Left ventricle myocardium inferior (tissue), 1 donor: ENCODE results near the gene SCRG1. TPM values are rescaled to one million over a fixed set of nuclear protein-coding genes. Genes with fewer than 3 reads are reported as not detected.

Source experiments
- DNase-seq: peaks from one replicate; pipeline ENCODE4 v3.0.0-alpha.2; 2020
- H3K27ac ChIP-seq: fragments of 200-600 bp; replicated peaks from 2 replicates; pipeline ENCODE4 v1.8.0; 2021
- H3K27me3 ChIP-seq: fragments of 200-600 bp; 2 replicates; pipeline ENCODE4 v1.8.0; 2021; ENCODE audit warnings: low read depth
- H3K36me3 ChIP-seq: fragments of 200-600 bp; 2 replicates; pipeline ENCODE4 v1.8.0; 2021
- H3K4me1 ChIP-seq: fragments of 200-600 bp; 2 replicates; pipeline ENCODE4 v1.8.0; 2021
- H3K4me3 ChIP-seq: fragments of 200-600 bp; 2 replicates; pipeline ENCODE4 v1.8.0; 2021; ENCODE audit warnings: mild to moderate bottlenecking, moderate library complexity
- H3K9me3 ChIP-seq: fragments of 200-600 bp; replicated peaks from 2 replicates; pipeline ENCODE4 v1.8.0; 2021
- intact Hi-C: fragments of 100-400 bp; cut with micrococcal nuclease; formaldehyde crosslinking; loops from one replicate; pipeline ENCODE4 v1.11.0; 2022
- long read RNA-seq: library from polyadenylated mRNA; unstranded; transcript quantifications from one replicate; pipeline ENCODE4 v2.0.0, GENCODE V29; 2021
- total RNA-seq: library from RNA; stranded (reverse); fragmentation: NEBNext Ultra II Directional; extraction: Animal tissue kit (Norgen Biotek cat#: 25700); gene quantifications from one replicate; pipeline ENCODE4 v1.2.1, GENCODE V29; 2021
- TF ChIP-seq, protein P1 (sequence below): fragments of 200-600 bp; IDR thresholded peaks from 2 replicates; pipeline ENCODE4 v1.8.0; 2021; ENCODE audit warnings: antibody characterized with exemption, mild to moderate bottlenecking, borderline replicate concordance
- donor health status: DM: no; HTN: yes; CAD: no; lungs with severe emphysema.

SCRG1 gene
- 0.41 TPM for total RNA-seq
- long read RNA-seq, partial matches to known transcripts: 0 of 1 reads
- long read RNA-seq, other reads (novel, unspliced or antisense): 1 of 1 reads

DNA sequence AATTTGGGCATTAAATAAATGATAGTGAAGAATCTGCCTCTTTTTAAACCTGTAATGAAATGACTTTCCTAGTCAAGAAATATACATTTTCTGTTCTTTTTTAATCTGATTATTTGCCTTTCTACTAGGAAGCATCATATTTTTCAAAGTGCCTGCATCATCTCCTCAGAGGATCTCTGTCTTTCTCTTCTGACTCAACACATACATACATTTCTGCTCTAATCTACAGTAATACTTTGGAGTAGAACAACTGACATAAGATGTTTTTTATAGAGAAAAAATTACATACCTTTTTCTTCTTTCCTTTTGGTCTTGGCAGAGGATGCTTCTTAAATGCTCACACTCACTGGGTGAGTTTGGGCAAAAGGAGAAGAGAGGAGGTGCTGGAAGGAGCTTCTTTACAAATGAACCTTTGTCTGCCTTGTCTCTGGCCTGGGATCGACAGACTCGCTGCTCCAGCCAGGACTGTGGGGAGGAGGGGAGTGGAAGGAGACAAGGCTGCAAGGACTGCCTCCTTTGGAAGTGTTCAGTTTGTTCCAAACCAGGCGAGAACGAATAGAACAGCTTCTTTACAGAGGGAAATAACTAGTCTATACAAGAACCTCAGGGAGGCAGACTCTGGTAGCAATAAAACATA is at the start of gene SCRG1:
Gene SCRG1 (minus strand): TSS at position 338 of the 637 bp plus-strand sequence. CDS start 7,702 bp downstream, outside the sequence.
- peak; percentile 36 for DNase-seq
- intact Hi-C loops: no loop called here
- TF ChIP-seq, protein P1, sequence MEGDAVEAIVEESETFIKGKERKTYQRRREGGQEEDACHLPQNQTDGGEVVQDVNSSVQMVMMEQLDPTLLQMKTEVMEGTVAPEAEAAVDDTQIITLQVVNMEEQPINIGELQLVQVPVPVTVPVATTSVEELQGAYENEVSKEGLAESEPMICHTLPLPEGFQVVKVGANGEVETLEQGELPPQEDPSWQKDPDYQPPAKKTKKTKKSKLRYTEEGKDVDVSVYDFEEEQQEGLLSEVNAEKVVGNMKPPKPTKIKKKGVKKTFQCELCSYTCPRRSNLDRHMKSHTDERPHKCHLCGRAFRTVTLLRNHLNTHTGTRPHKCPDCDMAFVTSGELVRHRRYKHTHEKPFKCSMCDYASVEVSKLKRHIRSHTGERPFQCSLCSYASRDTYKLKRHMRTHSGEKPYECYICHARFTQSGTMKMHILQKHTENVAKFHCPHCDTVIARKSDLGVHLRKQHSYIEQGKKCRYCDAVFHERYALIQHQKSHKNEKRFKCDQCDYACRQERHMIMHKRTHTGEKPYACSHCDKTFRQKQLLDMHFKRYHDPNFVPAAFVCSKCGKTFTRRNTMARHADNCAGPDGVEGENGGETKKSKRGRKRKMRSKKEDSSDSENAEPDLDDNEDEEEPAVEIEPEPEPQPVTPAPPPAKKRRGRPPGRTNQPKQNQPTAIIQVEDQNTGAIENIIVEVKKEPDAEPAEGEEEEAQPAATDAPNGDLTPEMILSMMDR: no peak
- no peaks in the 10 kb centered on the region for H3K9me3 ChIP-seq
- H3K4me3 ChIP-seq: no peak within 1 kb of the TSS
- H3K4me1 ChIP-seq: no peaks in the 10 kb centered on the region
- peaks cover 10% of the 10 kb centered on the region for H3K36me3 ChIP-seq
- no peaks in the 10 kb centered on the region for H3K27me3 ChIP-seq
- no peak within 1 kb of the TSS for H3K27ac ChIP-seq

DNA sequence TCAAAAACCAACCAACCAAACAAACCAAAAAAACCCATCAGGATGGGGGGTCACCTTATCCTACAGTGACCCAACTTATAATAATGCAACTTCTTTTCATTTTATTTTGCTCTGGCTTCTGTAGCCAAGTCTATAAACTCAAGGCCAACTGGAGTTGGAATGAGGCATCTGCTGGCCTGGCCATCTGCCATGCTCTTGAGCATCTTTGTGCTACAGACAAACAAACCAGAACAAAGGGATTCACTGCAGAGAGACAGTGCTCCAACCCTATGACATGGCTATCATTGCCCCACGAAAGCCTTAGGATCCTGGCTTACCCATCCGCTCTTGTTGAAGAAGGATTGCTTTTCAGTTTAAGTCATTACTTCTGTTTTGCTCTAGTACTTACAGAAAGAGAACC is 49.2 kb upstream of the SCRG1 start:
- no peaks in the 10 kb centered on the region for H3K27me3 ChIP-seq
- peak overlapping the region; percentile 75 for H3K27ac ChIP-seq
- no peaks in the 10 kb centered on the region for H3K9me3 ChIP-seq
- TF ChIP-seq, protein P1: no peak
- H3K4me3 ChIP-seq: no peak overlapping the region
- peaks cover 3% of the 10 kb centered on the region for H3K36me3 ChIP-seq
- intact Hi-C loops: no loop called here
- peak; percentile 43 for DNase-seq
- peaks cover 28% of the 10 kb centered on the region for H3K4me1 ChIP-seq

DNA sequence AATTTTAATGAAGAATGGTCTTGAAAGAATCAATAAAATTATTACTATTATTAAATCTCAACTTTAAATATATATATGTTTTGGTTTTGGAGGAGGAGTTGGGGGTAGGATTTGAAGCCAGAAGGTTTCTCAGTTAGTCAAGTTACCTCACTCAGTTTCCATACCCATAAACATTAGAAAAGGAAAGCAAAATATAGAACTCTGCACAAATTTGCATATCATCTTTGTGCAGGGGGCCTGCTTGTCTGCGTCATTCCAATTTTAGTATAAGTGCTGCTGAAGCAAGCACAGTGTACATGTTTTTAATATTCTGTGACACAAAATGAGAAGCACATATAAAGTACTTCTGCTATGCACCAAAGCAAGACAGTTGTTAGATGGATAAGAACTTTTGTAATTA is 47.5 kb upstream of the SCRG1 start:
- intact Hi-C loops: no loop called here
- H3K27me3 ChIP-seq: no peaks in the 10 kb centered on the region
- H3K4me1 ChIP-seq: peaks cover 28% of the 10 kb centered on the region
- H3K36me3 ChIP-seq: no peaks in the 10 kb centered on the region
- DNase-seq: no peak
- peak overlapping the region; percentile 75 for H3K27ac ChIP-seq
- H3K9me3 ChIP-seq: no peaks in the 10 kb centered on the region
- H3K4me3 ChIP-seq: no peak overlapping the region
- TF ChIP-seq, protein P1: no peak

DNA sequence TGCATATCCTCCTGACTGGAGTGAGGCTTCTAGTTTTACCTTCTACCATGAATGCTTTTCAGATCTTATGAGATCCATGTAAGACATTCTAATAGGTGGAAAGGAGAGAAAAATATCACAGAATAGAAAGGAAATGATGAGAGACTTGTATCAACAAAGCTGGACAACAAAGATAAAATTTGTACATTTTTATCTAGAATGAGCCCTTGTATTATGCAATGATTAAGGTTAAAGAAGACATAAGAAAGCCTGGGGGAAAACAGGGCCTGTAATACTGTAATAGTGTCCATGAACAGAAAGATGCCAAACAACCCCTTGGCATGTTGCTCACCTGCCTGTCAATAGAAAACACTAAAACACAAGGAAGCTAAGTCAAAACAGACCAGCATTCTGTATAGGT is 44.2 kb upstream of the SCRG1 start:
- DNase-seq: no peak
- H3K36me3 ChIP-seq: no peaks in the 10 kb centered on the region
- H3K4me3 ChIP-seq: no peak overlapping the region
- H3K27ac ChIP-seq: no peak overlapping the region
- peaks cover 6% of the 10 kb centered on the region for H3K4me1 ChIP-seq
- H3K9me3 ChIP-seq: no peaks in the 10 kb centered on the region
- intact Hi-C loops: no loop called here
- H3K27me3 ChIP-seq: no peaks in the 10 kb centered on the region
- TF ChIP-seq, protein P1: no peak

DNA sequence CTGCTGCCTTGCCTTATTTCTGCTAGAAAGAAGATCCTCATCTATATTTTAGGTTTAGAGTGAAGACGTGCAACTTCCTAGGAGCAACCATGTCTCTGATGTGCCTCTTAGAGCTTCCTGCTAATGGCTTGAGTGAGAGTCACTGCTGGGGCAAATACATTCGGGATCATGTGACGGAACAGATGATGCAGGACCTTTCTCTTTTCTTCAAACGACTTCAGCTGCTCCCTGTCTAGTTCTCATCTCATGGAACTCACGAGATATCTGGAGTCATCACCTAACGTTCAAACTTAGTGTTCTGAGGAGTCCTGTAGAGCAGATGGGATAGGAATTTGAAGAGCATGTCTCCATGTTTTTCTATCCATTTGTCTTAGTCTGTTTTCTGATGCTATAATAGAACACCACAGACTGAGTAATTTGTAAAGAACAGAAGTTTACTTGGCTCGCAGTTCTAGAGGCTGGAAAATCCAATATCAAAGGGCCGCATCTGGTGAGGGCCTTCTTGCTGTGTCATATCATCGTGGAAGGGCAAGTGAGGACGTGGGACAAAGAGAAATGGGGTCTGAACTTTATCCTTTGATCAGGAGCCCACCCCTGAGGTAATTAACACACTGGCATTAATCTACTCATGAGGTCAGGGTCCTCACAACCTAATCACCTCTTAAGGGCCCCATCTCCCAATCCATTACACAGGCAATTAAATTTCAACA is 43.5 kb upstream of the SCRG1 start:
- Histone ChIP-seq H3K4me1 (no peaks in the 10 kb centered on the region), H3K9me3 (no peaks in the 10 kb centered on the region), H3K4me3 (no peak overlapping the region), H3K27ac (no peak overlapping the region), H3K27me3 (no peaks in the 10 kb centered on the region), H3K36me3 (no peaks in the 10 kb centered on the region)
- intact Hi-C loops: no loop called here
- DNase-seq: no peak
- TF ChIP-seq, protein P1: no peak
